ENCODE measurements around the gene WNT4.

WNT4 gene

DNA sequence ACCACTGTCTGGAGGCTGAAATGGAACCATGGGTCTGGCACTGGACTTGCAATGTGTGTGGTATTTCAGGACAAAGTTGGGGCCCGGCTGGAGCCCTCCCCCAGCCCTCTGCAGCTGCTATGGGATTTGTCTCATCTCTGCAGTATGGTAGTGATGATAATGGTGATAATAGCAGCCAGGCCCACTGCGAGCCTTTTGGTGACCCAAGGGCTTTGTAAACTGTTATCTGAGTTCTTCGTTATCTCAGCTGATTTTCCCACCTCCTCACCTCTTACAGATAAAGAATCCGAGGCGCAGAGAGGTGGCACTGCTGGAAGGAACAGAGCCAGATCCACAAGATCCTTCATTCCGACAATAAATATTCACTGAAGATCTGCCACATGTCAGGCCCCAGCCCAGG is 11.7 kb upstream of the WNT4 start:
- ATAC-seq, result no peak

DNA sequence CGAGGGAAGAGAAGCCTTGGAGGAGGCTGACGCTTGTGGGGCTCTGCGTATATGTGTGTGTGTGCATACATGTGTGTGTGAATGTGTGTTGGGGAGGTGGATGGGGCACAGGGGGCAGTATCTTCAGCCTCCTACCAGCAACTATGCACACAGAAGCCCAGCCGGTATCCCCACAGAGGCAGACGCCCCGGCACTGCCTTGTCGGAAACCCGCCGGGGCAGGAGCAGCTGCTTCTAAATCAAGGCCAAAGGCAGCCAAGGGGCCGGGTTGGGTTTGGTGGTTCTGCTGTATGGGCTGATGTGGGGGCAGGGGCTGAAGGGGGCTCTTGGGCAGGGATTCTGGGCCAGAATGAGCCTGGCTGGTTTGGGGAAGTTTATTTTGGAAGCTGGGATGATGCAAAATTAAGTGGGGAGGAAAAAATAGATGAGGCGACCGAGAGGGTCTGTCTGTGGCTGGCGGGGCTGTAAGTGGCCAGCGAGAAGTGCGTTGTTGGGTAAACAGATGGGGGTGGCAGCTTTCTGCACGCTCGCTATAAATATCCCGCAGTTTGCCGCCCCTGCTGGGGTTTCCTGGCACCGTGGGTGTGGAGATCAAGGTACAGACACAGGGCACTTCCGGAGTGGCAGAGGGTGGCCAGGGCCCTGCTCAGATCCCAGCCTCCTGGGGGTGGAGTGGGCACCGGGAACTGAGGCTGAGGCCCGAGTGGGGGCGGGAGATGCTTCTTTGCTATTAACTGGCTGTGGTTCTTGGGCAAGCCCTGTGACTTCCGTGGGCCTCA is 11.0 kb upstream of the WNT4 start:
- ATAC-seq, result no peak
- TF ChIP-seq ESRRG (CRISPR knock-in tag; IDR thresholded peaks at IDR 0.05) (no peak), CSDC2 (CRISPR knock-in tag; IDR thresholded peaks at IDR 0.05) (no peak), OSR1 (CRISPR knock-in tag; IDR thresholded peaks at IDR 0.05) (no peak), ZC3H10 (CRISPR knock-in tag; IDR thresholded peaks at IDR 0.05) (no peak), ZNF8 (CRISPR knock-in tag; IDR thresholded peaks at IDR 0.05) (no peak), RARB (CRISPR knock-in tag; IDR thresholded peaks at IDR 0.05) (no peak), ZNF70 (CRISPR knock-in tag; IDR thresholded peaks at IDR 0.05) (no peak), TOX (CRISPR knock-in tag; IDR thresholded peaks at IDR 0.05; ENCODE audit: borderline replicate concordance) (no peak), ZNF565 (CRISPR knock-in tag; conservative IDR thresholded peaks at IDR 0.05; ENCODE audit: low read depth) (no peak), SNAI2 (CRISPR knock-in tag; IDR thresholded peaks at IDR 0.05) (no peak)
- TF ChIP-seq, protein P1, sequence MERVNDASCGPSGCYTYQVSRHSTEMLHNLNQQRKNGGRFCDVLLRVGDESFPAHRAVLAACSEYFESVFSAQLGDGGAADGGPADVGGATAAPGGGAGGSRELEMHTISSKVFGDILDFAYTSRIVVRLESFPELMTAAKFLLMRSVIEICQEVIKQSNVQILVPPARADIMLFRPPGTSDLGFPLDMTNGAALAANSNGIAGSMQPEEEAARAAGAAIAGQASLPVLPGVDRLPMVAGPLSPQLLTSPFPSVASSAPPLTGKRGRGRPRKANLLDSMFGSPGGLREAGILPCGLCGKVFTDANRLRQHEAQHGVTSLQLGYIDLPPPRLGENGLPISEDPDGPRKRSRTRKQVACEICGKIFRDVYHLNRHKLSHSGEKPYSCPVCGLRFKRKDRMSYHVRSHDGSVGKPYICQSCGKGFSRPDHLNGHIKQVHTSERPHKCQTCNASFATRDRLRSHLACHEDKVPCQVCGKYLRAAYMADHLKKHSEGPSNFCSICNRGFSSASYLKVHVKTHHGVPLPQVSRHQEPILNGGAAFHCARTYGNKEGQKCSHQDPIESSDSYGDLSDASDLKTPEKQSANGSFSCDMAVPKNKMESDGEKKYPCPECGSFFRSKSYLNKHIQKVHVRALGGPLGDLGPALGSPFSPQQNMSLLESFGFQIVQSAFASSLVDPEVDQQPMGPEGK (CRISPR knock-in tag; IDR thresholded peaks at IDR 0.05; ENCODE audit: borderline replicate concordance), result no peak
- TF ChIP-seq, protein P2, sequence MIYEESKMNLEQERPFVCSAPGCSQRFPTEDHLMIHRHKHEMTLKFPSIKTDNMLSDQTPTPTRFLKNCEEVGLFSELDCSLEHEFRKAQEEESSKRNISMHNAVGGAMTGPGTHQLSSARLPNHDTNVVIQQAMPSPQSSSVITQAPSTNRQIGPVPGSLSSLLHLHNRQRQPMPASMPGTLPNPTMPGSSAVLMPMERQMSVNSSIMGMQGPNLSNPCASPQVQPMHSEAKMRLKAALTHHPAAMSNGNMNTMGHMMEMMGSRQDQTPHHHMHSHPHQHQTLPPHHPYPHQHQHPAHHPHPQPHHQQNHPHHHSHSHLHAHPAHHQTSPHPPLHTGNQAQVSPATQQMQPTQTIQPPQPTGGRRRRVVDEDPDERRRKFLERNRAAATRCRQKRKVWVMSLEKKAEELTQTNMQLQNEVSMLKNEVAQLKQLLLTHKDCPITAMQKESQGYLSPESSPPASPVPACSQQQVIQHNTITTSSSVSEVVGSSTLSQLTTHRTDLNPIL (CRISPR knock-in tag; IDR thresholded peaks at IDR 0.05; ENCODE audit: low read depth), result no peak
- TF ChIP-seq, protein P3, sequence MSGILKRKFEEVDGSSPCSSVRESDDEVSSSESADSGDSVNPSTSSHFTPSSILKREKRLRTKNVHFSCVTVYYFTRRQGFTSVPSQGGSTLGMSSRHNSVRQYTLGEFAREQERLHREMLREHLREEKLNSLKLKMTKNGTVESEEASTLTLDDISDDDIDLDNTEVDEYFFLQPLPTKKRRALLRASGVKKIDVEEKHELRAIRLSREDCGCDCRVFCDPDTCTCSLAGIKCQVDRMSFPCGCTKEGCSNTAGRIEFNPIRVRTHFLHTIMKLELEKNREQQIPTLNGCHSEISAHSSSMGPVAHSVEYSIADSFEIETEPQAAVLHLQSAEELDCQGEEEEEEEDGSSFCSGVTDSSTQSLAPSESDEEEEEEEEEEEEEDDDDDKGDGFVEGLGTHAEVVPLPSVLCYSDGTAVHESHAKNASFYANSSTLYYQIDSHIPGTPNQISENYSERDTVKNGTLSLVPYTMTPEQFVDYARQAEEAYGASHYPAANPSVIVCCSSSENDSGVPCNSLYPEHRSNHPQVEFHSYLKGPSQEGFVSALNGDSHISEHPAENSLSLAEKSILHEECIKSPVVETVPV (CRISPR knock-in tag; IDR thresholded peaks at IDR 0.05), result no peak
- TF ChIP-seq, protein P4, sequence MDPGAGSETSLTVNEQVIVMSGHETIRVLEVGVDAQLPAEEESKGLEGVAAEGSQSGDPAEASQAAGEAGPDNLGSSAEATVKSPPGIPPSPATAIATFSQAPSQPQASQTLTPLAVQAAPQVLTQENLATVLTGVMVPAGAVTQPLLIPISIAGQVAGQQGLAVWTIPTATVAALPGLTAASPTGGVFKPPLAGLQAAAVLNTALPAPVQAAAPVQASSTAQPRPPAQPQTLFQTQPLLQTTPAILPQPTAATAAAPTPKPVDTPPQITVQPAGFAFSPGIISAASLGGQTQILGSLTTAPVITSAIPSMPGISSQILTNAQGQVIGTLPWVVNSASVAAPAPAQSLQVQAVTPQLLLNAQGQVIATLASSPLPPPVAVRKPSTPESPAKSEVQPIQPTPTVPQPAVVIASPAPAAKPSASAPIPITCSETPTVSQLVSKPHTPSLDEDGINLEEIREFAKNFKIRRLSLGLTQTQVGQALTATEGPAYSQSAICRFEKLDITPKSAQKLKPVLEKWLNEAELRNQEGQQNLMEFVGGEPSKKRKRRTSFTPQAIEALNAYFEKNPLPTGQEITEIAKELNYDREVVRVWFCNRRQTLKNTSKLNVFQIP (CRISPR knock-in tag; IDR thresholded peaks at IDR 0.05; ENCODE audit: borderline replicate concordance, low read depth), result no peak

More for the DNA sequence above, 11.7 kb upstream of the WNT4 start:
- TF ChIP-seq CSDC2 (CRISPR knock-in tag; IDR thresholded peaks at IDR 0.05) (no peak), TOX (CRISPR knock-in tag; IDR thresholded peaks at IDR 0.05; ENCODE audit: borderline replicate concordance) (no peak), GLIS3 (CRISPR knock-in tag; IDR thresholded peaks at IDR 0.05) (no peak), ESRRG (CRISPR knock-in tag; IDR thresholded peaks at IDR 0.05) (no peak), ZNF70 (CRISPR knock-in tag; IDR thresholded peaks at IDR 0.05) (no peak), ZNF8 (CRISPR knock-in tag; IDR thresholded peaks at IDR 0.05) (no peak), ZC3H10 (CRISPR knock-in tag; IDR thresholded peaks at IDR 0.05) (no peak), ISL1 (CRISPR knock-in tag; IDR thresholded peaks at IDR 0.05) (no peak), ZFP3 (CRISPR knock-in tag; IDR thresholded peaks at IDR 0.05) (no peak), TCF4 (CRISPR knock-in tag; IDR thresholded peaks at IDR 0.05; ENCODE audit: borderline replicate concordance) (no peak), PPARA (CRISPR knock-in tag; IDR thresholded peaks at IDR 0.05; ENCODE audit: borderline replicate concordance) (no peak), ZFP30 (CRISPR knock-in tag; IDR thresholded peaks at IDR 0.05) (no peak), ZNF565 (CRISPR knock-in tag; conservative IDR thresholded peaks at IDR 0.05; ENCODE audit: low read depth) (no peak), RARB (CRISPR knock-in tag; IDR thresholded peaks at IDR 0.05) (no peak), OSR1 (CRISPR knock-in tag; IDR thresholded peaks at IDR 0.05) (no peak)
- TF ChIP-seq, protein P2 (CRISPR knock-in tag; IDR thresholded peaks at IDR 0.05; ENCODE audit: low read depth), result no peak
- TF ChIP-seq, protein P1 (CRISPR knock-in tag; IDR thresholded peaks at IDR 0.05; ENCODE audit: borderline replicate concordance), result no peak
- TF ChIP-seq, protein P5, sequence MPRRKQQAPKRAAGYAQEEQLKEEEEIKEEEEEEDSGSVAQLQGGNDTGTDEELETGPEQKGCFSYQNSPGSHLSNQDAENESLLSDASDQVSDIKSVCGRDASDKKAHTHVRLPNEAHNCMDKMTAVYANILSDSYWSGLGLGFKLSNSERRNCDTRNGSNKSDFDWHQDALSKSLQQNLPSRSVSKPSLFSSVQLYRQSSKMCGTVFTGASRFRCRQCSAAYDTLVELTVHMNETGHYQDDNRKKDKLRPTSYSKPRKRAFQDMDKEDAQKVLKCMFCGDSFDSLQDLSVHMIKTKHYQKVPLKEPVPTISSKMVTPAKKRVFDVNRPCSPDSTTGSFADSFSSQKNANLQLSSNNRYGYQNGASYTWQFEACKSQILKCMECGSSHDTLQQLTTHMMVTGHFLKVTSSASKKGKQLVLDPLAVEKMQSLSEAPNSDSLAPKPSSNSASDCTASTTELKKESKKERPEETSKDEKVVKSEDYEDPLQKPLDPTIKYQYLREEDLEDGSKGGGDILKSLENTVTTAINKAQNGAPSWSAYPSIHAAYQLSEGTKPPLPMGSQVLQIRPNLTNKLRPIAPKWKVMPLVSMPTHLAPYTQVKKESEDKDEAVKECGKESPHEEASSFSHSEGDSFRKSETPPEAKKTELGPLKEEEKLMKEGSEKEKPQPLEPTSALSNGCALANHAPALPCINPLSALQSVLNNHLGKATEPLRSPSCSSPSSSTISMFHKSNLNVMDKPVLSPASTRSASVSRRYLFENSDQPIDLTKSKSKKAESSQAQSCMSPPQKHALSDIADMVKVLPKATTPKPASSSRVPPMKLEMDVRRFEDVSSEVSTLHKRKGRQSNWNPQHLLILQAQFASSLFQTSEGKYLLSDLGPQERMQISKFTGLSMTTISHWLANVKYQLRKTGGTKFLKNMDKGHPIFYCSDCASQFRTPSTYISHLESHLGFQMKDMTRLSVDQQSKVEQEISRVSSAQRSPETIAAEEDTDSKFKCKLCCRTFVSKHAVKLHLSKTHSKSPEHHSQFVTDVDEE (CRISPR knock-in tag; IDR thresholded peaks at IDR 0.05), result no peak

Measured in SK-N-SH treated with all-trans-retinoic acid at 6 μM for 48 hours (cell line).